Posterior vena cava (tissue), 2 donors: Measurements from ENCODE around the gene DNAJC10. TPM values are rescaled to one million over a fixed set of nuclear protein-coding genes. Genes with fewer than 3 reads are reported as not detected.

Experiments
- DNase-seq: peaks from one replicate; pipeline ENCODE4 v3.0.0-alpha.2; 2020; ENCODE audit warnings: low spot score
- intact Hi-C, 2 donors: fragments of 100-400 bp; cut with DNase I; formaldehyde crosslinking; loops; one replicate each; pipeline versions ENCODE4 v1.14.1 to v1.14.2; 2022 to 2023
- total RNA-seq, 2 donors: library from RNA; stranded (reverse); fragmentation: NEBNext Ultra II Directional; extraction: Animal tissue kit (Norgen Biotek cat#: 25700); gene quantifications; one replicate each; pipeline ENCODE4 v1.2.1, GENCODE V29; 2021
- donor health status: DM: yes; HTN: yes; CAD: no.
- donor health status: DM: yes; HTN: yes; CAD: no.

The DNAJC10 gene
- total RNA-seq, 2 donors from 2014 or later, result 103 TPM

DNA sequence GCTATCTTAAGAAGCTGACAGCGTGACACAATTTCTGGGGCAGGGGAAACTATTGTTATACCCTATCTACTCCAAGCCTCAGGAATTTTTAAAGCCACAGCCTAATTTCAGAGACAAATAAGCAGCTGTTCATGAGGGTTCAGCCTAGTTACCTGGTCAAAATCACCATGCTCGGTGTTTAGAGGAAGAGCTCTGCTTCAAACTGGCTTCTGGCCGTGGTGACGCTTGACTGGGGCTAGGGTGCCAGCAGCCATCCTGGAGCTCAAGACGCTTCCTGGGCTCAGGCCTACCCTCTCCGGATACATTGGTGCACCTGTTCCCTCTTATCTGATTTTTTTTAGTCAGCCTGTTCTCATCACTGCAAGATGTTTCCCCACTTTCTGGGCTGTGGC, 108.7 kb downstream of the DNAJC10 start:
- intact Hi-C loops, result no loop called here
- DNase-seq, result no peak

DNA sequence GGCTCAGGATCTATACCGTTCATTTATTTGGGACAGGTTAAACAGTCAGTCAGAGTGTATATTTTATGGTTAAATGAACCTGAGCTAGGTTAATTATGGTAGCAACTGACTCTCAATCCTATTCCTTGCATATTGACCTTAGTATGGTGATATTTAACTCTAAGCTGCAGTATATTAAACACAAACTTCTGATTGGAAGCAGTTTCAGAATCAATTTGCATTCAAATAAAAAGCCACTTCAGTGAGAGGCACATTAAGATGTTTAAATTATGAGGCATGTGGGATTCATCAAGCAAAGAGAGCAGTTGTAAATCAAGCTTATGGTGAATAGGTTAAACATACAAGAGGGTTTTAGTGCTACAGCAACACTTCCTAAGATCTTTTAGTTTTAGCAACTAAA, 110.0 kb downstream of the DNAJC10 start:
- intact Hi-C loops, result no loop called here
- DNase-seq, result no peak

DNA sequence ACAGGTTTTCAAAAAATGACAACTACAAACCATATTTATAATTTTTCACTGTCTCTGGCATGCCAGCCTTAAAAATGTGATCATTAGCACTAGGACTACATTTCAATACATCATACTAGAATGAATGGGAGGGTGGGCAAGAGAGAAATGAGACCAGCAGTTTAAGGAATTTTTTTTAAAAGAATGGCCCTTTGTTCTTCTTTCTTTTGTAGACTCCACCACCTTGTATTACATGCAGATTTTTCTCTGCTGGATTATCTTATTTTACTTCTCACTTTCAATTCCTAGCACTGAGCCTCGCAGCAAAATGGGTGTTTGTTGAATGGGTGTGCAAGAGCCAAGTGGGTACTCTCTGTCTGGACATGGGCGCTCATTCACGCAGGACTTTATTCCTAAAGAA, 110.4 kb downstream of the DNAJC10 start:
- no peak for DNase-seq
- intact Hi-C loops, result no loop called here

DNA sequence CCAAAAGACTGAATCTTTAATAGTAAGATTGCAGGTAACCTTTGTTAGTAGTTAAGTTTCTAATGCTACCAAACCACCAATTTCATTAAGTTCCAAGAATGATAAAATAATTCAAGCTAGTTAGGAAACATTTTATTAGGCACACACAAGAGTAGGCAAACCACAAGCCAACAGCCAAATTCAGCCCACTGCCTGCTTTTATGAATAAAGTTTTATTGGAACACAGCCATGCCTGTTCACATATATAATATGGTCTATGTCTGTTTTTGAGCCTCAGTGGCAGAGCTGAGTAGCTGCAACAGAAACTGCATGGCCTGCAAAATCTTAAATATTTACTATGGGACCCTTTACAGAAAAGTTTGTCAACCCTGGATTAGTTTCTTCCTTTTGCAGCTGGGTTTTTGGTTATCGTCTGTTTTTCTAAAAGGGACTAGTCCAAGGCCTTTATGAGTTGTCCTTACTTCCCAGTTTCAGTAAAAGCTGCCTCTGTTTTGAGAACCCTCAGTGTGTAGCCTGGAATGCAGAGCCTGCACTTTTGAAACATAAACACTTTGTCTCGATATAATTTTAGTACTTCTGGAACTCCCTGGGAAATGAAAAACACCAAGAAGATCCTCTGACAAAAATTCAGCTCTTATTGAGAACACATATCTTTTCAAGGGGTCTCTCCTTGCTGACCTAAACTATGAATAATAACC, 111.3 kb downstream of the DNAJC10 start:
- no peak for DNase-seq
- intact Hi-C loops, result no loop called here

DNA sequence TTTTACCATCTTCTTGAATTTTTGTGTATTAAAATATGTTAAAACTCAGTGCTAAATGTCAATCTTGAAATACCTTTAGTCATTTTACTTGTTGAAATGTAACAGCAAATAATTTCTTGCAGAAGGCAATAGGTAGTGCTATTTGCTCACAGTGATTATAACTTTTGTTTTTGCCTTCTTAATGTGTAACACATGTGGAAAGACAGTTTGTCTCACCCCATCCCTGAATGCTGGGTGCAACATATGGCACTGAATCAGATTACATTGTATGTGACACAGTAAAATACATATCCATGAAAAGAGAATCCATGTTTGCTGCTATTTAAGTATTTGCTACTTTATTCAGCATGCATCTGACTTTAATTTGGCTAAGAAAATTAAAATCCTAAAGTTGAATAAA, 115.0 kb downstream of the DNAJC10 start:
- intact Hi-C loops, result no loop called here
- DNase-seq, result no peak

DNA sequence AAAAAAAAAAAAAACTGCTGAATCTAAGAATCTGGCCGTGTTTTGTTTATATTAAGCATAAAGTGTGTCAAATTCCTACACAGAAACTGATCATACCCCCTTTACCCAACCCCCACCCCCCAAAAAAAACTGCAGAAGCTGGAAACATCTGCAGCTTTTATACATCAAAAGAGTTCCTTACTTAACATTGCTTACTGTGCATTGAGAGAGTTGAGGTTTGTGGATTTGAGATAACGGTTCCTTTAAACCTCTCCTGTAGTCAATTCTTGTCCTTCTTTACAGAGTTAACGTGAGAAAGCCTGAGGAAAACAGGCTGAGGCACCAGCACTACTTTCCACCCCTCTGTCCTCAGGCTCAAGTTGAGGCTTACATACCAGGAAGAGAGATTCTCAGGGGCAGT, 115.9 kb downstream of the DNAJC10 start:
- intact Hi-C loops, result no loop called here

DNA sequence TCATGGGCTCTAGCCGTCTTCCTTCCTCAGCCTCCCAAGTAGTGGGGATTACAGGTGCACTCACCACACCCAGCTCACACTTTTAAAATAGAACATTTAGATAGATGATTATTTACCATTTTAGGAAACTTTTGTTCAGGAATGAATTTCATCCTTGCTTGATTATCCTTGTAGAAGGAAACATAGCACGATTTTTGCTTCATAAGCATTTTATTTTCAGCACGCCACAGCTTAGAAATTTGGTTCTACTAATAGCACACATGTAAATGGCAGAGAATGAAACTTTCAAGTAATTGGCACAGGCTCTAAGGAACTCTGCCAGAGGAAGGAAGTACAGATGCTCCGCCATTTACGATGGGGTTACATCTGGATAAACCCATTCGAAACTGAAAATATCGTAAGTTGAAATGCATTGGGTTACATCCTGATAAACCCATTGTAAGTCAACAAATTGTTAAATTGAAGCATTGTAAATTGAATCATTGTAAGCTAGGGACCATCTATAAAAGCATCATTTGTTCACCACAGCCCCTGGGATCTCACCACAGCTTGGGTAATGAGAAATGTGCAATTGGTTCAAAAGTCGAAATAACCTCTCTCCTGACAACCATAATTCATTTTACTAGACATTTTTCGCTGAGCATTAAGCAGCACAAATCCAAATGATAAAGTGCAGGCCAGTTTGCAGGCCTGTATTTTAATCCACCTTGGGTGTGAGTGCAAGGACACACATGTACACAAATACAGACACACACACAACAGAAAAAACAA, 117.2 kb downstream of the DNAJC10 start:
- intact Hi-C loops, result no loop called here
- DNase-seq, result no peak

More for the DNA sequence above, 115.9 kb downstream of the DNAJC10 start:
- no peak for DNase-seq

DNA sequence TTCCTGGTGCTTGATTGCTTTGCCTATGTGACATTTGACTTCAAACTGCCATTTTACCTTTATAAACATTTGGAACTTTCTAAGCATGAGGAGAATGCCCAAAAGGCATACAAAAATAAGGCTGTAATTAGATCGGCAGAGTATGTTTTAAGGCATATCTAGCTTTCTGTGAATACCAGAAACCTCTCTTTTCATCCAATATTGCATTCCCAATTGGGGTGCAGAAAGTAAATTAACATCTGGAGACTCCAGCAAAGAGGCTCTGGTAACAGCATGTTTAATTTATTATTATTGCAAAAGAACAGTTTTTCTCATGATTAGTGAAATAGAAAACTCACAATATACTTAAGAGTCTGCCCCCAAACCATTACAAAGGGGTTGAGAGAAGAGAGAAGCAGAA, 118.2 kb downstream of the DNAJC10 start:
- no peak for DNase-seq
- intact Hi-C loops, result no loop called here

DNA sequence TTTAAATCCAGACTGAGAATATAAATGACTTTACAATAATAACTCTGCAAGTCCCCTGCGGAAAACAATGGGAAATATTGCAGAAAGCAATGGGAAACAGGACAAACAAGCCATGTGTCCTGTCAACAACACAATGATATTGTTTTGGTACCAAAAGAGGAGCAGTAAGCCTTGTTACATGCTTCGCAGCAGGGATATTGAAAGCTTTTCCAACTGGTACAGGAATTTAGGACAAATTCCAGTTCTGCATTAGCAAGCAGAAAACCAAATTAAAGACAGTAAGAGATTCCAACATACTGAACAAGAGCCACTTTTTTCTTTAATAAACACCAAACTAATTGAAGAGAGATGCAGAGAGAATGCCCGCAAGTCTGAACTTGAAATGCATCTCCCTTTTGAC, 120.4 kb downstream of the DNAJC10 start:
- intact Hi-C loops, result no loop called here
- DNase-seq, result no peak

Other genes with a start within 250 kb of the DNAJC10 start
- gene FRZB, start 150.4 kb downstream of the DNAJC10 start, total RNA-seq, result 1 to 10 TPM; 5.4 to 6.9 TPM